T-helper 1 cell treated with Interleukin-12 subunit alpha and Interleukin-12 subunit beta and Interleukin-4 antibody, amounts not matched to agents 30 μg/mL and 1 μg/mL, for 36 hours (primary cell): ENCODE data around the gene ELANE.
"Not testable (repeated sequence)": the region's sequence is repeated elsewhere in the genome, so short reads cannot be mapped to it uniquely, and the experiment has no call there.

Source experiments
- H3K27ac Mint-ChIP-seq: one replicate; pipeline ENCODE4 v1.8.0; 2021; ENCODE audit warnings: mild to moderate bottlenecking, mixed read lengths
- H3K27me3 Mint-ChIP-seq: one replicate; pipeline ENCODE4 v1.8.0; 2021; ENCODE audit warnings: low read depth, mixed read lengths
- H3K36me3 Mint-ChIP-seq: one replicate; pipeline ENCODE4 v1.8.0; 2021; ENCODE audit warnings: low read depth, mixed read lengths
- H3K4me1 Mint-ChIP-seq: one replicate; pipeline ENCODE4 v1.8.0; 2021; ENCODE audit warnings: low read depth, mixed read lengths
- H3K4me3 Mint-ChIP-seq: one replicate; pipeline ENCODE4 v1.8.0; 2021; ENCODE audit warnings: mild to moderate bottlenecking, moderate library complexity, mixed read lengths
- H3K9me3 Mint-ChIP-seq: one replicate; pipeline ENCODE4 v1.8.0; 2021; ENCODE audit warnings: mixed read lengths

Gene ELANE

GRCh38 chr19:871446-872265, 19.6 kb downstream of the ELANE start:
- peak overlapping the region; percentile 77 for H3K4me3 Mint-ChIP-seq
- H3K4me1 Mint-ChIP-seq = peaks cover 5% of the 10 kb centered on the region
- no peaks in the 10 kb centered on the region for H3K27me3 Mint-ChIP-seq
- no peaks in the 10 kb centered on the region for H3K9me3 Mint-ChIP-seq
- peaks cover 14% of the 10 kb centered on the region for H3K36me3 Mint-ChIP-seq
- peak overlapping the region; percentile 86 for H3K27ac Mint-ChIP-seq

- Mint-ChIP-seq H3K27me3 (no peaks in the 10 kb centered on the region), H3K9me3 (no peaks in the 10 kb centered on the region), H3K36me3 (peaks cover 12% of the 10 kb centered on the region), H3K27ac (peak overlapping the region; percentile 86), H3K4me1 (peaks cover 5% of the 10 kb centered on the region), H3K4me3 (peak overlapping the region; percentile 77)
These were observed 20.3 kb downstream of the ELANE start for GRCh38 chr19:872266-872951.

- Mint-ChIP-seq H3K36me3 (peaks cover 9% of the 10 kb centered on the region), H3K9me3 (no peaks in the 10 kb centered on the region), H3K4me1 (peaks cover 5% of the 10 kb centered on the region), H3K27ac (peak overlapping the region; percentile 83), H3K27me3 (no peaks in the 10 kb centered on the region), H3K4me3 (peak overlapping the region; percentile 64)
These were observed 21.0 kb downstream of the ELANE start for GRCh38 chr19:873084-873483.

- Mint-ChIP-seq H3K27ac (no peak overlapping the region), H3K4me1 (peaks cover 5% of the 10 kb centered on the region), H3K9me3 (no peaks in the 10 kb centered on the region), H3K27me3 (no peaks in the 10 kb centered on the region), H3K4me3 (no peak overlapping the region), H3K36me3 (peaks cover 9% of the 10 kb centered on the region)
These were observed 21.5 kb downstream of the ELANE start for GRCh38 chr19:873561-874041.

GRCh38 chr19:875265-875879, 23.3 kb downstream of the ELANE start:
- no peaks in the 10 kb centered on the region for H3K27me3 Mint-ChIP-seq
- H3K4me1 Mint-ChIP-seq = peaks cover 5% of the 10 kb centered on the region
- H3K9me3 Mint-ChIP-seq = no peaks in the 10 kb centered on the region
- H3K4me3 Mint-ChIP-seq = no peak overlapping the region
- peaks cover 8% of the 10 kb centered on the region for H3K36me3 Mint-ChIP-seq
- no peak overlapping the region for H3K27ac Mint-ChIP-seq

GRCh38 chr19:876089-876488, 24.0 kb downstream of the ELANE start:
- peaks cover 7% of the 10 kb centered on the region for H3K36me3 Mint-ChIP-seq
- no peaks in the 10 kb centered on the region for H3K9me3 Mint-ChIP-seq
- H3K27ac Mint-ChIP-seq = no peak overlapping the region
- H3K27me3 Mint-ChIP-seq = no peaks in the 10 kb centered on the region
- H3K4me3 Mint-ChIP-seq = no peak overlapping the region
- H3K4me1 Mint-ChIP-seq = peaks cover 5% of the 10 kb centered on the region

GRCh38 chr19:876780-877314, 24.7 kb downstream of the ELANE start:
- H3K27ac Mint-ChIP-seq = no peak overlapping the region
- H3K27me3 Mint-ChIP-seq = no peaks in the 10 kb centered on the region
- H3K4me1 Mint-ChIP-seq = peaks cover 3% of the 10 kb centered on the region
- peaks cover 10% of the 10 kb centered on the region for H3K36me3 Mint-ChIP-seq
- H3K4me3 Mint-ChIP-seq = no peak overlapping the region
- no peaks in the 10 kb centered on the region for H3K9me3 Mint-ChIP-seq

- H3K27ac Mint-ChIP-seq, H3K4me3 Mint-ChIP-seq, H3K9me3 Mint-ChIP-seq, H3K4me1 Mint-ChIP-seq, H3K27me3 Mint-ChIP-seq: not testable (repeated sequence)
- H3K36me3 Mint-ChIP-seq = peaks cover 14% of the 10 kb centered on the region
These were observed 26.0 kb downstream of the ELANE start for GRCh38 chr19:877992-878660.

GRCh38 chr19:878751-879561, 26.9 kb downstream of the ELANE start:
- H3K27ac Mint-ChIP-seq = not testable (repeated sequence)
- peaks cover 14% of the 10 kb centered on the region for H3K36me3 Mint-ChIP-seq

GRCh38 chr19:879711-880438, 27.8 kb downstream of the ELANE start:
- no peaks in the 10 kb centered on the region for H3K4me1 Mint-ChIP-seq
- H3K4me3 Mint-ChIP-seq = no peak overlapping the region
- peaks cover 16% of the 10 kb centered on the region for H3K36me3 Mint-ChIP-seq
- no peak overlapping the region for H3K27ac Mint-ChIP-seq
- H3K27me3 Mint-ChIP-seq = no peaks in the 10 kb centered on the region
- H3K9me3 Mint-ChIP-seq = no peaks in the 10 kb centered on the region

More at GRCh38 chr19:878751-879561, 26.9 kb downstream of the ELANE start:
- H3K27me3 Mint-ChIP-seq, H3K4me3 Mint-ChIP-seq, H3K9me3 Mint-ChIP-seq, H3K4me1 Mint-ChIP-seq: not testable (repeated sequence)

GRCh38 chr19:881385-882071, 29.4 kb downstream of the ELANE start:
- no peak overlapping the region for H3K4me3 Mint-ChIP-seq

GRCh38 chr19:882871-883497, 30.9 kb downstream of the ELANE start:
- Mint-ChIP-seq H3K27ac (no peak overlapping the region), H3K4me1 (no peaks in the 10 kb centered on the region), H3K27me3 (no peaks in the 10 kb centered on the region), H3K36me3 (peaks cover 19% of the 10 kb centered on the region), H3K4me3 (no peak overlapping the region), H3K9me3 (no peaks in the 10 kb centered on the region)

More at GRCh38 chr19:881385-882071, 29.4 kb downstream of the ELANE start:
- H3K4me1 Mint-ChIP-seq = no peaks in the 10 kb centered on the region
- peaks cover 16% of the 10 kb centered on the region for H3K36me3 Mint-ChIP-seq
- no peaks in the 10 kb centered on the region for H3K27me3 Mint-ChIP-seq
- H3K9me3 Mint-ChIP-seq = no peaks in the 10 kb centered on the region
- H3K27ac Mint-ChIP-seq = no peak overlapping the region
